Measurements from ENCODE around the gene ARID5A. TPM values are rescaled to one million over a fixed set of nuclear protein-coding genes. Genes with fewer than 3 reads are reported as not detected.

The ARID5A gene
- total and polyA plus RNA-seq, 2 of the 13 experiments (the other 11 are each of a cell fraction or from before 2014, with no cell fraction given), result 6.0 to 9.5 TPM

DNA sequence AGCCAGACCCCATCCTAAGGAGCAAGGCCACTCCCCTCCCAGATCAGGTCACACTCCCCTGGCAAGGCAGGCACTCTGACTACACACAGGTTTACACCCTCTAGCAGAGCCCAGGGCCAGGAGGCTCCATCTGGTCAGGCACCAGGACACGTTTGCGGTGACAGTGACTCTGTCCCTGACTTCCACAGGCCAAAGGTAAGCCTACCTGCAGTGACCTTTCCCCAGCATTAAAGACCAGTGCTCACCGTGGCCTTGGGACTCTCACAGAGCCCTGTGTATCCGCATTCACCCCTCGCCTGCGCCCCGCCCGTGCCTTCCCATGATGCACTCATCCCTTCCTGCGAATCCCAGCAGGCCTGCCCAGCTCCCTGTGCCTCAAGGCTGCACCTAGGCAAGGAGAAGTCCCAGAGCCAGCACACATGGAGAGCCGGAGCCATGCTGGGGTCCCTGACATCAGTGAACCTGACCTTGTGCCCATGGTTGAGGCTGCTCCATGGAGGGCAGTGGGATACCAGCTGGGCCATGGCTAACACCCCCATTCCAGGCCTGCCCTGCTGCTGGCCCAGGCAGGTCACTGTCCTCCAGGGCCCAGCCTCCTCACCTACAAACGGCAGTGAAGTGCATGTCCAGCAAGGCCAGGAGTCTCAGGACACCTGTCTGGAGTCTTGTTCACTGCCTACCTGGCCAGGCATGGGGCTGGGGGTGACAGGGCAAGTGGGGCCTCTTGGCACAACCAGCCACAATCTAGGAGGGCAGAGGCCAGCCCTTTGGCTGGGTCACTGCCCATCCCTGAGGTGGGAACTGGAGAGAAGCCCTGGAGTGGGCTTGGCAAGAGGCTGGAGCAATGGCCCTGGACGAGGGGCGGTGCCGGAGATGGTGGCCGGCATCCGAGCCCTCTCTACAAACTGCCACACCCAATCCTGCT, 34.4 kb upstream of the ARID5A start (continued):
- TF ChIP-seq WIZ (CRISPR knock-in tag; IDR thresholded peaks at IDR 0.05) (no peak), FOXK1 (CRISPR knock-in tag; IDR thresholded peaks at IDR 0.05; ENCODE audit: borderline replicate concordance, low read depth) (peak; percentile 30; the same call in 1 of the 2 replicates), MIER2 (CRISPR knock-in tag; IDR thresholded peaks at IDR 0.05) (no peak; the same call in 1 of the 2 replicates), PAF1 (CRISPR knock-in tag; IDR thresholded peaks at IDR 0.05) (no peak), SALL1 (CRISPR knock-in tag; IDR thresholded peaks at IDR 0.05) (peak; percentile 65; the same call in 1 of the 2 replicates), ZNF615 (CRISPR knock-in tag; IDR thresholded peaks at IDR 0.05; ENCODE audit: borderline replicate concordance) (no peak), SP4 (CRISPR knock-in tag; IDR thresholded peaks at IDR 0.05) (0 out of 2 replicates have a peak, but pooled peaks have one; percentile 1), POGK (CRISPR knock-in tag; conservative IDR thresholded peaks at IDR 0.05) (peak; percentile 64), PAX8 (CRISPR knock-in tag; IDR thresholded peaks at IDR 0.05; ENCODE audit: borderline replicate concordance) (no peak), MAF1 (CRISPR knock-in tag; IDR thresholded peaks at IDR 0.05; ENCODE audit: borderline replicate concordance) (no peak), ARNT (IDR thresholded peaks at IDR 0.05) (no peak), MAFF (IDR thresholded peaks at IDR 0.05; ENCODE audit: low read depth, low read length) (no peak), ZNF263 (CRISPR knock-in tag; IDR thresholded peaks at IDR 0.05) (peak; percentile 80), CEBPB (IDR thresholded peaks at IDR 0.05; ENCODE audit: borderline replicate concordance, low read depth, low read length) (no peak), ZNF337 (CRISPR knock-in tag; IDR thresholded peaks at IDR 0.05; ENCODE audit: borderline replicate concordance, low read depth) (no peak), ZKSCAN8 (CRISPR knock-in tag; IDR thresholded peaks at IDR 0.05; ENCODE audit: borderline replicate concordance) (no peak), ZNF281 (CRISPR knock-in tag; IDR thresholded peaks at IDR 0.05; ENCODE audit: borderline replicate concordance) (no peak; the same call in 1 of the 2 replicates)
- TF ChIP-seq, protein P1, sequence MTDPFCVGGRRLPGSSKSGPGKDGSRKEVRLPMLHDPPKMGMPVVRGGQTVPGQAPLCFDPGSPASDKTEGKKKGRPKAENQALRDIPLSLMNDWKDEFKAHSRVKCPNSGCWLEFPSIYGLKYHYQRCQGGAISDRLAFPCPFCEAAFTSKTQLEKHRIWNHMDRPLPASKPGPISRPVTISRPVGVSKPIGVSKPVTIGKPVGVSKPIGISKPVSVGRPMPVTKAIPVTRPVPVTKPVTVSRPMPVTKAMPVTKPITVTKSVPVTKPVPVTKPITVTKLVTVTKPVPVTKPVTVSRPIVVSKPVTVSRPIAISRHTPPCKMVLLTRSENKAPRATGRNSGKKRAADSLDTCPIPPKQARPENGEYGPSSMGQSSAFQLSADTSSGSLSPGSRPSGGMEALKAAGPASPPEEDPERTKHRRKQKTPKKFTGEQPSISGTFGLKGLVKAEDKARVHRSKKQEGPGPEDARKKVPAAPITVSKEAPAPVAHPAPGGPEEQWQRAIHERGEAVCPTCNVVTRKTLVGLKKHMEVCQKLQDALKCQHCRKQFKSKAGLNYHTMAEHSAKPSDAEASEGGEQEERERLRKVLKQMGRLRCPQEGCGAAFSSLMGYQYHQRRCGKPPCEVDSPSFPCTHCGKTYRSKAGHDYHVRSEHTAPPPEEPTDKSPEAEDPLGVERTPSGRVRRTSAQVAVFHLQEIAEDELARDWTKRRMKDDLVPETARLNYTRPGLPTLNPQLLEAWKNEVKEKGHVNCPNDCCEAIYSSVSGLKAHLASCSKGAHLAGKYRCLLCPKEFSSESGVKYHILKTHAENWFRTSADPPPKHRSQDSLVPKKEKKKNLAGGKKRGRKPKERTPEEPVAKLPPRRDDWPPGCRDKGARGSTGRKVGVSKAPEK (CRISPR knock-in tag; IDR thresholded peaks at IDR 0.05; ENCODE audit: borderline replicate concordance), result no peak
- TF ChIP-seq, protein P2, sequence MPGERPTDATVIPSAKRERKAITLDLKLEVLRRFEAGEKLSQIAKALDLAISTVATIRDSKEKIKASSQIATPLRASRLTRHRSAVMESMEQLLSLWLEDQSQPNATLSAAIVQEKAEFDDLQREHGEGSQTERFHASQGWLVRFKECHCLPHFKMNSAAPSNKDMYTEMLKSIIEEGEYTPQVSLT (CRISPR knock-in tag; IDR thresholded peaks at IDR 0.05; ENCODE audit: borderline replicate concordance, low read depth), result no peak
